ENCODE results near the gene KCTD5. TPM values are rescaled to one million over a fixed set of nuclear protein-coding genes. Genes with fewer than 3 reads are reported as not detected.

The KCTD5 gene
- polyA plus RNA-seq, 1 donor (not counting 4 experiments of a cell fraction or from before 2014, with no cell fraction given) = 29.0 TPM

- H3K27me3 ChIP-seq (ENCODE audit: control insufficient read depth, extremely low read depth, insufficient read depth, low read length) = no peaks in the 10 kb centered on the region
- H3K4me2 ChIP-seq (ENCODE audit: control insufficient read depth, extremely low read depth, insufficient read depth, low read depth, low read length) = no peak overlapping the region
- FAIRE-seq = no peak
- H4K20me1 ChIP-seq (ENCODE audit: control insufficient read depth, extremely low read depth, insufficient read depth, low read length) = peaks cover 9% of the 10 kb centered on the region
- no peaks in the 10 kb centered on the region for H3K9me1 ChIP-seq (ENCODE audit: control insufficient read depth, extremely low read depth, insufficient read depth, low read length)
- TF ChIP-seq EZH2 (IDR thresholded peaks at IDR 0.05; ENCODE audit: low read length) = no peak
- TF ChIP-seq CTCF (optimal IDR thresholded peaks at IDR 0.05 in 1 of 3, IDR thresholded peaks at IDR 0.05 in 1 of 3, conservative IDR thresholded peaks at IDR 0.05 in 1 of 3; ENCODE audit: extremely low read depth in 1 of 3, insufficient read depth in 2 of 3, low read length in 3 of 3) = no peak
- no peak overlapping the region for H2AFZ ChIP-seq (ENCODE audit: control insufficient read depth, low read length)
- no peak for DNase-seq (ENCODE audit: low read depth, low spot score)
- no peaks in the 10 kb centered on the region for H3K9me3 ChIP-seq (ENCODE audit: control insufficient read depth, low read depth, low read length)
- H3K27ac ChIP-seq (ENCODE audit: control insufficient read depth, insufficient read depth, low read length) = no peak overlapping the region
- H3K36me3 ChIP-seq (ENCODE audit: control insufficient read depth in 2 of 2, extremely low read depth in 1 of 2, insufficient read depth in 2 of 2, low read length in 2 of 2) = peaks cover 22 to 23% of the 10 kb centered on the region in 2 experiments
- H3K4me3 ChIP-seq (ENCODE audit: control insufficient read depth in 2 of 3, extremely low read depth in 1 of 3, insufficient read depth in 2 of 3, low read depth in 1 of 3, low read length in 3 of 3) = no peak overlapping the region
- dilution Hi-C loops (cut with MboI; ENCODE audit: extremely low pct_ligation_motif_present, low sequenced_read_pairs) = no loop called here
- H3K79me2 ChIP-seq (ENCODE audit: control insufficient read depth, insufficient read depth, low read length) = peaks cover 53% of the 10 kb centered on the region
- no peak overlapping the region for H3K9ac ChIP-seq (ENCODE audit: control insufficient read depth, extremely low read depth, insufficient read depth, low read length)
- H3K4me1 ChIP-seq (ENCODE audit: control insufficient read depth, extremely low read depth, insufficient read depth, low read length) = no peaks in the 10 kb centered on the region
Observed at GRCh38 chr16:2689968-2690801, 7.9 kb downstream of the KCTD5 start.

- dilution Hi-C loops (cut with MboI; ENCODE audit: extremely low pct_ligation_motif_present, low sequenced_read_pairs) = no loop called here
- H3K4me3 ChIP-seq (ENCODE audit: control insufficient read depth in 2 of 3, extremely low read depth in 1 of 3, insufficient read depth in 2 of 3, low read depth in 1 of 3, low read length in 3 of 3) = no peak overlapping the region
- peaks cover 9% of the 10 kb centered on the region for H4K20me1 ChIP-seq (ENCODE audit: control insufficient read depth, extremely low read depth, insufficient read depth, low read length)
Observed at GRCh38 chr16:2690852-2691251, 8.5 kb downstream of the KCTD5 start.

More at GRCh38 chr16:2690852-2691251, 8.5 kb downstream of the KCTD5 start:
- no peaks in the 10 kb centered on the region for H3K4me1 ChIP-seq (ENCODE audit: control insufficient read depth, extremely low read depth, insufficient read depth, low read length)
- H2AFZ ChIP-seq (ENCODE audit: control insufficient read depth, low read length) = no peak overlapping the region
- FAIRE-seq (no peak), DNase-seq (ENCODE audit: low read depth, low spot score) (no peak)
- H3K36me3 ChIP-seq (ENCODE audit: control insufficient read depth in 2 of 2, extremely low read depth in 1 of 2, insufficient read depth in 2 of 2, low read length in 2 of 2) = peaks cover 22 to 23% of the 10 kb centered on the region in 2 experiments
- no peak overlapping the region for H3K9ac ChIP-seq (ENCODE audit: control insufficient read depth, extremely low read depth, insufficient read depth, low read length)
- peaks cover 53% of the 10 kb centered on the region for H3K79me2 ChIP-seq (ENCODE audit: control insufficient read depth, insufficient read depth, low read length)
- TF ChIP-seq CTCF (optimal IDR thresholded peaks at IDR 0.05 in 1 of 3, IDR thresholded peaks at IDR 0.05 in 1 of 3, conservative IDR thresholded peaks at IDR 0.05 in 1 of 3; ENCODE audit: extremely low read depth in 1 of 3, insufficient read depth in 2 of 3, low read length in 3 of 3) (no peak), EZH2 (IDR thresholded peaks at IDR 0.05; ENCODE audit: low read length) (no peak)
- no peaks in the 10 kb centered on the region for H3K27me3 ChIP-seq (ENCODE audit: control insufficient read depth, extremely low read depth, insufficient read depth, low read length)
- H3K9me1 ChIP-seq (ENCODE audit: control insufficient read depth, extremely low read depth, insufficient read depth, low read length) = no peaks in the 10 kb centered on the region
- no peak overlapping the region for H3K4me2 ChIP-seq (ENCODE audit: control insufficient read depth, extremely low read depth, insufficient read depth, low read depth, low read length)
- H3K9me3 ChIP-seq (ENCODE audit: control insufficient read depth, low read depth, low read length) = no peaks in the 10 kb centered on the region
- no peak overlapping the region for H3K27ac ChIP-seq (ENCODE audit: control insufficient read depth, insufficient read depth, low read length)

Measured in keratinocyte (primary cell).